Right renal pelvis (tissue), 4 donors: ENCODE measurements around the gene DPAGT1. TPM values are rescaled to one million over a fixed set of nuclear protein-coding genes. Genes with fewer than 3 reads are reported as not detected.
"Not testable (repeated sequence)": the region's sequence is repeated elsewhere in the genome, so short reads cannot be mapped to it uniquely, and the experiment has no call there.

ENCODE experiments used
- DNase-seq, 4 donors: peaks; one replicate each; pipeline ENCODE4 v3.0.0-alpha.2; 2013; ENCODE audit warnings: low read depth in 4 of 4, low spot score in 3 of 4, missing footprints in 1 of 4
- polyA plus RNA-seq, 4 donors: library from polyadenylated mRNA; unstranded; fragments of 120-200 nt; gene quantifications; one replicate each; pipeline ENCODE4 v1.2.1, GENCODE V29; 2013; ENCODE audit not compliant: insufficient read length in 4 of 4

DPAGT1 gene
- polyA plus RNA-seq, 4 donors: 56.3 to 70.4 (median 59.5) TPM

GRCh38 chr11:119062779-119063178, 38.9 kb downstream of the DPAGT1 start:
- no peak for DNase-seq

GRCh38 chr11:119061256-119061655, 40.4 kb downstream of the DPAGT1 start:
- no peak for DNase-seq

GRCh38 chr11:119059128-119059527, 42.5 kb downstream of the DPAGT1 start:
- DNase-seq: not testable (repeated sequence)

- DNase-seq: peak; percentile 90 to 94 (median 92)
These were observed 44.5 kb downstream of the DPAGT1 start, which contains the start of gene HYOU1 for GRCh38 chr11:119057000-119057769. Gene HYOU1 (minus strand): TSS chr11:119057205. CDS start chr11:119056160, 1,045 bp downstream.

GRCh38 chr11:119056421-119056999, 45.1 kb downstream of the DPAGT1 start:
- no peak for DNase-seq

GRCh38 chr11:119055901-119056300, 45.8 kb downstream of the DPAGT1 start:
- no peak for DNase-seq

GRCh38 chr11:119054418-119054817, 47.2 kb downstream of the DPAGT1 start:
- no peak for DNase-seq

- no peak for DNase-seq
These were observed 49.4 kb downstream of the DPAGT1 start for GRCh38 chr11:119052163-119052814.

- no peak for DNase-seq
These were observed 50.1 kb downstream of the DPAGT1 start for GRCh38 chr11:119051440-119052162.

GRCh38 chr11:119049081-119049480, 52.6 kb downstream of the DPAGT1 start:
- no peak for DNase-seq

GRCh38 chr11:119048644-119049043, 53.0 kb downstream of the DPAGT1 start:
- no peak for DNase-seq

GRCh38 chr11:119047205-119047604, 54.4 kb downstream of the DPAGT1 start:
- no peak for DNase-seq

Other genes with a start within 250 kb of the DPAGT1 start
- gene CXCR5, start 218.0 kb downstream of the DPAGT1 start, polyA plus RNA-seq: not detected
- 10 to 100 TPM; 32.9 to 37.0 (median 33.1) TPM for gene BCL9L, start 175.9 kb downstream of the DPAGT1 start, polyA plus RNA-seq
- gene UPK2, start 145.6 kb downstream of the DPAGT1 start, polyA plus RNA-seq: 10 to 100 TPM in 2 of 4 donors, 1 to 10 TPM in 1, under 1 TPM in 1; 0.74 to 47.4 (median 26.7) TPM
- under 1 TPM in 1 of 4 donors, not detected in 3; 0.05 TPM for gene FOXR1, start 130.1 kb downstream of the DPAGT1 start, polyA plus RNA-seq
- gene CENATAC, start 103.7 kb downstream of the DPAGT1 start, polyA plus RNA-seq: 10 to 100 TPM; 15.0 to 23.9 (median 17.1) TPM
- 1,000 to 10,000 TPM; 1,012 to 1,189 (median 1,098) TPM for gene RPS25, start 83.5 kb downstream of the DPAGT1 start, polyA plus RNA-seq
- 100 to 1,000 TPM in 2 of 4 donors, 10 to 100 TPM in 2; 91.9 to 145 (median 117) TPM for gene TRAPPC4, start 83.1 kb downstream of the DPAGT1 start, polyA plus RNA-seq
- 100 to 1,000 TPM in 2 of 4 donors, 10 to 100 TPM in 2; 82.6 to 110 (median 100) TPM for gene SLC37A4, start 71.0 kb downstream of the DPAGT1 start, polyA plus RNA-seq
- gene HYOU1, start 44.6 kb downstream of the DPAGT1 start, polyA plus RNA-seq: 100 to 1,000 TPM; 111 to 133 (median 122) TPM
- gene VPS11, start 34.0 kb downstream of the DPAGT1 start, polyA plus RNA-seq: 10 to 100 TPM; 51.9 to 59.5 (median 54.7) TPM
- 10 to 100 TPM; 25.9 to 28.6 (median 26.4) TPM for gene HMBS, start 17.0 kb downstream of the DPAGT1 start, polyA plus RNA-seq
- gene C2CD2L, start 5.5 kb upstream of the DPAGT1 start, polyA plus RNA-seq: 10 to 100 TPM; 10.6 to 14.0 (median 11.8) TPM
- gene HINFP, start 19.7 kb upstream of the DPAGT1 start, polyA plus RNA-seq: 10 to 100 TPM; 26.5 to 33.2 (median 30.0) TPM
- gene ABCG4, start 47.2 kb upstream of the DPAGT1 start, polyA plus RNA-seq: under 1 TPM; 0.71 to 0.81 (median 0.76) TPM
- 10 to 100 TPM; 11.7 to 14.4 (median 12.2) TPM for gene NLRX1, start 66.9 kb upstream of the DPAGT1 start, polyA plus RNA-seq
- gene NHERF4, start 83.6 kb upstream of the DPAGT1 start, polyA plus RNA-seq: 10 to 100 TPM; 12.7 to 19.1 (median 14.2) TPM
- 10 to 100 TPM; 19.9 to 22.8 (median 21.6) TPM for gene CBL, start 104.5 kb upstream of the DPAGT1 start, polyA plus RNA-seq
- 10 to 100 TPM; 53.1 to 67.4 (median 54.5) TPM for gene MCAM, start 215.3 kb upstream of the DPAGT1 start, polyA plus RNA-seq
- 10 to 100 TPM; 32.2 to 36.8 (median 32.9) TPM for gene RNF26, start 232.7 kb upstream of the DPAGT1 start, polyA plus RNA-seq
- 10 to 100 TPM; 20.6 to 33.6 (median 25.5) TPM for gene C1QTNF5, start 239.0 kb upstream of the DPAGT1 start, polyA plus RNA-seq
- not detected for gene MFRP, start 244.9 kb upstream of the DPAGT1 start, polyA plus RNA-seq